GM18520 (cell line): ENCODE measurements around the gene ARFGEF2.
"Not testable (repeated sequence)": the region's sequence is repeated elsewhere in the genome, so short reads cannot be mapped to it uniquely, and the experiment has no call there.

ENCODE experiments used
- ATAC-seq: cut with Tn5 transposase; IDR thresholded peaks from one replicate; pipeline ENCODE4 v1.9.1; 2021; ENCODE audit not compliant: unreplicated experiment

ARFGEF2 gene

GRCh38 chr20:48951041-48951440, 29.5 kb downstream of the ARFGEF2 start:
- no peak for ATAC-seq

DNA sequence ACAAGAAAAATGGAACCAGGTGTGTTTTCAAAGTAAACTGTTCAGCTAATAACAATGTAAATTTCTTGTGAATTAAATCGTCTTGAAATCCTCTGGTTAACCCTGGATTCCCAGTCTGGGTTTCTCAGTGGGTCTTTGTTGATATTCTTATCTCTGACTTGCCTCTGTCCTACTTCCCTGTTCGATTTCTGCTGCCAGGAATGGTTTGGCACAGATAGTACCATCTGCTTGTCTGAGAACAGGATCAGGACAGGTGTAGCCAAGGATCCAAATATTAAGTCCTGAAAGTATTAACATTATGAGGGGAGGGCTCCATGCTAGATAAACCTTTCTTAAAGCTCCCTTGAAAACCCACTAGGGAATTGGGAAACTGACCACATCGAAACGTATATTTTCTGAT, 30.1 kb downstream of the ARFGEF2 start:
- no peak for ATAC-seq

DNA sequence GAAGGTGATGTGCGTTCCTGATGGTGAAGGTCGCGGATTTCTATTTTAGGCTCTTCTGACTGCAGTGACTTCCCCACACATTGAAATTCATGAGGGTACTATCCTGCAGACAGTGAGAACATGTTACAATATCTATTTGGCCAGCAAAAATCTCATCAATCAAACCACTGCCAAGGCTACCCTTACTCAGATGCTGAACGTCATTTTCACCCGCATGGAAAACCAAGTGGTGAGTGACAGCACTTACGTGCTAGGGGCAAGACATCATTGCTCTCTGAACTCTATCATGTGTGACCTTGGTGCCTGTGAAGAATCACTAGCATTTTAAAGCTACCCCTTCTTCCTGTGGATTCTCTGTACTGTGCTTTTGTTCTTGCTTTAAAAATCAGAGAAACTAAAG, 31.1 kb downstream of the ARFGEF2 start:
- no peak for ATAC-seq

- ATAC-seq: no peak
These were observed 32.1 kb downstream of the ARFGEF2 start for GRCh38 chr20:48953653-48954052.

- ATAC-seq: no peak
These were observed 34.5 kb downstream of the ARFGEF2 start for GRCh38 chr20:48956052-48956451.

- ATAC-seq: no peak
These were observed 35.6 kb downstream of the ARFGEF2 start for GRCh38 chr20:48957053-48957481.

GRCh38 chr20:48957533-48957932, 36.0 kb downstream of the ARFGEF2 start:
- no peak for ATAC-seq

DNA sequence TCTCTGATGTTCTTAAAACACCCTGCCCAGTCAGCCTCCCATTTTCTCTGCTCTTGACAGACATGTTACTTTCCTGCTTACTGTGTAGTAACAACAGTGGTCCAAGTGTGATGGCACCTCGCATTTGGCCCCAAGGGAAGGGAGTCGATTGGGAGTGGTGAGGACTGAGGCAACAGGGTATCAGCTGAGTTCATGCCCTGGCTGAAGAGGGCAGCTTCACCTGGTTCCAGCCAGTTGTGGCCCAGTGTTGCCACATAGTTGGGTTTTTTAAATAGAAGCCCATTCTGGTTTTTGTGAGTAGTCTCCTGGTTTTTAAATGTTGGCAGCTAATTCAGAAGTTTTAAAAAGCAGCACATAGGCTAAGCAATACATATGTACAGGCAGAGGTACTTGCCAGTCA, 37.2 kb downstream of the ARFGEF2 start:
- no peak for ATAC-seq

DNA sequence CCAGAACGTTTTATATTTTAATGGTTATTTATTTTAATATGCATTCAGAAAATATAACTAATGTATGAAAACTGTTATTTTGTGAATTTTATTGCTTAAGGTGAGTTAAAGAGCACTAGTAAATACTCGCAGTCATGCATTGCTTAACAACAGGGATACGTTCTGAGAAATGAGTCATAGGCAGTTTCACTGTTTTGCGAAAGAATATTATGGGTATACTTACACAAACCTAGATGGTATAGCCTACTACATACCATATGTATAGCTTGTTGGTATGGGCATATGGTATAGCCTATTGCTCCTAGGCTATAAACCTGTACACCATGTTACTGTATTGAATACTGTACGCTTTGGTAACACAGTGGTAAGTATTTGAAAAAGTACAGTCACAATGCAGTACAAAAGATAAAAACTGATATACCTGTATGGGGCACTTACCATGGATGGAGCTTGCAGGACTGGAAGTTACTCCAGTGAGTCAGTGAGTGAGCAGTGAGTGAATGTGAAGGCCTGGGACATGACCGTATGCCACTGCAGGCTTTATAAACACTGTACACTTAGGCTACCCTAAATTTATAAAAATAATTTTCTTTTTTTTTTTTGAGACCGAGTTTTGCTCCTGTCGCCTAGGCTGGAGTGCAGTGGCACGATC, 38.5 kb downstream of the ARFGEF2 start:
- no peak for ATAC-seq

- ATAC-seq: no peak
These were observed 40.9 kb downstream of the ARFGEF2 start for GRCh38 chr20:48962421-48962820.

DNA sequence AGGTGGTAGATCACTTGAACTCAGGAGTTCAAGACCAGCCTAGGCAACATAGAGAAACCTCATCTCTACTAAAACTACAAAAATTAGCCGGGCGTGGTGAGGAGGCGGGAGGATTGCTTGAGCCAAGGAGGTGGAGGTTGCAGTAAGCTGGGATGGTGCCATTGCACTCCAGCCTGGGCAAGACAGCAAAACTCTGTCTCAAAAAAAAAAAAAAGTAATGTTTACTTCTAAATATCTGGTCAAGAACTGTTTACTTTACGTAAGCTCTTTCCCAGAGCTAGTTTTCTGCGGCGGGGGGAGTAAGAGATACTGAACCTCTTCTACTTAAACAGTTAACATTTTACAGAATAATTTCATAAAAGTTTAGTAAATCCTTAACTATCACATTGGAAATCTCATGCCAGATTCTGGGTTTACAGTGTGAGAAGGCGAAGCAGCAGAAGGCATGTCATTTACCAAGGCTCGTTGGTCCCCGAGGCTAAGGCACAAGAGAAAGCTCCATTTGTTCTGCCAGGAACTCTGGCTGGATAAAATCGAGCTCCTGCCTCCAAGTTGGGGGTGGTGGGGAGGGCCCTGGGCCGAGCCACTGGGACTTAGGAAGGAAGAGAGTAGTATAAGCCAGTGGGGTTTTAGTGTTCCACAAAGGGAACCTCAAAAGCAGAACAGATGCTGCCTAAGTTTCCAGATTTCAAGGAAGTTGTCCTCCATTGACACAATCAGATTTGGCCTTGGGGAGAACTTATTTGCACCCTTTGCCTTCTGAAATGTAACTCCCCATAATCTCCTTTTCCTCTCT, 41.7 kb downstream of the ARFGEF2 start:
- no peak for ATAC-seq

DNA sequence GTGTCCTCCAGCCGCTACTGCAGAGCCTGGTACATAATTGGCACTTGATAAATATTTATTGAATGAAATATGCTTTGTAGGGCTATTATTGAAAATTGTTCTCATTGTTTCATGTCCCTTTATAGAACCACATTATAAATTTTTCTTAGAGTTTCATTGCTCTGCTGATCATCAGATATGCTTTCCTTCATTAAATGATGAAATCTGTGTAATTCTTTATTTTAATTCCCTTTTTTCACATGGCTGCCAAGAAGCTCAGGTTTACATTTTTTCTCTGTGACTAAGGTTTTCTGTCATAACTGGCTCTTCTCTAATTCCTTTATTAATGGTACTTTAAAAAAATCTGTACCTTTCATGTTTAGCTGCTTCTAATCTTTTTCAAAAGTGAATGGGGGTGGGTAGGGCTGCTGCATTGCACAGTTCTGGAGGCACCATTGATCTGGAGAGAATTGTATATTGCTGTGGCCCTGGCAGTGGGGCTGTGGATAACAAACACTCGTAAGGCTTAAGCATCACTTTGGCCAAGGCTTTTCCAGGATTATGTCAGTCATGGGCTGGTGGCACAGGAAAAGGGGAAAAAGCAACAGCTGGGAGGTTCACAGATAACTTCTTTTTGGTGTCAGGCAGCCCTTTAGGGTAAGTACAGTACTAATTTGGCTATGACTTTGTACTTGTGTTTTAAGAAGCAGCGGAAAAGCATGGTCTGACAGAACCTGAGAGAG, 43.8 kb downstream of the ARFGEF2 start:
- ATAC-seq: no peak

DNA sequence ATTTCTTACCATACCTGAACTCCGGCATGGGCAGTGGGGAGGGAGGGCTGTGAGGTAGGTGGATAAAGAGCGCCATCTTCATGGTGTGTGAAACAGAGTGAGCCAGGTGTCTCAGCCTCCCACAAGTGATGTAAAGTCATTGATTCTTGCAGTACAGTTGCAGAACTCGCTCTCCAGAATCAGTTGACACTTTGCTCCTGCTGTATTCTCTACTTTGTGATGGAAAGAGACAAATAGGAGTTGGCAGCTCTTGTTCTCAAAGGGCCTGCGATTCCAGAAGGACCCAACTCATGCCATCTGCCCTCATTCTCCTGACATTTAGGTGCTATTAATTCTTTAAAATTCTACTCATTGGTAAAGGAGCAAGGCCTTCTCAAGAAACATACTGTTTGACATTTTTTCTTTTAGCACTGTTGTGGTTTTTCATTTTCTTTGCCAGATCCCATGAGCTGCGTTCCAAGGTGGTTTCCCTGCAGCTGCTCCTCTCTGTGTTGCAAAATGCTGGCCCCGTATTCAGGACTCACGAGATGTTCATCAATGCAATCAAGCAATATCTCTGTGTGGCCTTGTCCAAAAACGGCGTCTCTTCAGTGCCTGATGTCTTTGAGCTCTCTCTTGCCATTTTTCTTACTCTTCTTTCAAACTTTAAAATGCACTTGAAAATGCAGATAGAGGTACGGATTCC, 49.3 kb downstream of the ARFGEF2 start:
- no peak for ATAC-seq

DNA sequence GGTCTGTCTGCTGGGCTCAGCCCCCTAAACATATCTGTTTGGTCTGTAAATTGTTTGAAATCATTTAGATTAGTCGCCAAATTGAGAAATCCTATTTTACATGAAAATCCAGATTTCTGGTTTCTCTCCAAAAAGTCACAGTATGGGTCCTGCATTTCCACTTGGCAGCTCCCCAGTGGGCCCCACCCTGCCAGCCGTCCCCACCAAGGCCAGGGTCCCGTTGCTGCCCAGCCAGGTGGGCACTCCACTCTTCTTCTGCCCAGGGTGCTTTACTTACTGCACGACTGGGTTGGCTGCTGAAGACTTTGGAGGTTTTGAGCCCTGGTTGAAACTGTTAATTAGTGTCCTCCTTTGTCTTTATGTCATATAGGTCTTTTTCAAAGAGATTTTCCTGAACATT, 50.4 kb downstream of the ARFGEF2 start:
- ATAC-seq: no peak

DNA sequence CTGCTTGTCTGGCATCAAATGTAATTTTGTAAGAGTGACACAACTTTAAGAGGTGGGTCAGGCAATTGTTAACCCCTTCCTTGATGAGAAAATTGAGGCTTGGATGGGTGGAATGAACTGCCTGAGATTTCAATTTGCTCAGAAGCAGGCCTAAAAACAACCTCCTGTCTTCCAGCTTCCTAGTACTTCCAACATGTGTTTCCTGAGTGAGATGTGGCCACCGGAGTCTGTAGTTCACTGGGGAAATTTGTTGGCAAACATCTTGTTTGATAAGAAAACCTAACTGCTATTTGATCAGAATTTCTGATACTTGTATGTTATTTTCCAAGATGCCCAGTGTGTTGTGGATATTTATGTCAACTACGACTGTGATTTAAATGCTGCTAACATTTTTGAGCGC, 51.3 kb downstream of the ARFGEF2 start:
- no peak for ATAC-seq

- ATAC-seq: no peak
These were observed 54.4 kb downstream of the ARFGEF2 start for GRCh38 chr20:48975955-48976354.

DNA sequence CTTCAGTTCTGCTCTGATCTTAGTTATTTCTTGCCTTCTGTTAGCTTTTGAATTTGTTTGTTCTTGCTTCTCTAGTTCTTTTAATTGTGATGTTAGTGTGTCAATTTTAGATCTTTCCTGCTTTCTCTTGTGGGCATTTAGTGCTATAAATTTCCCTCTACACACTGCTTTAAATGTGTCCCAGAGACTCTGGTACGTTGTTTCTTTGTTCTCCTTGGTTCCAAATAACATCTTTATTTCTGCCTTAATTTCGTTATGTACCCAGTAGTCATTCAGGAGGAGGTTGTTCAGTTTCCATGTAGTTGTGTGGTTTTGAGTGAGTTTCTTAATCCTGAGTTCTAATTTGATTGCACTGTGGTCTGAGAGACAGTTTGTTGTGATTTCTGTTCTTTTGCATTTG, 58.5 kb downstream of the ARFGEF2 start:
- not testable (repeated sequence) for ATAC-seq

GRCh38 chr20:48983423-48984400, 62.2 kb downstream of the ARFGEF2 start:
- ATAC-seq: no peak

DNA sequence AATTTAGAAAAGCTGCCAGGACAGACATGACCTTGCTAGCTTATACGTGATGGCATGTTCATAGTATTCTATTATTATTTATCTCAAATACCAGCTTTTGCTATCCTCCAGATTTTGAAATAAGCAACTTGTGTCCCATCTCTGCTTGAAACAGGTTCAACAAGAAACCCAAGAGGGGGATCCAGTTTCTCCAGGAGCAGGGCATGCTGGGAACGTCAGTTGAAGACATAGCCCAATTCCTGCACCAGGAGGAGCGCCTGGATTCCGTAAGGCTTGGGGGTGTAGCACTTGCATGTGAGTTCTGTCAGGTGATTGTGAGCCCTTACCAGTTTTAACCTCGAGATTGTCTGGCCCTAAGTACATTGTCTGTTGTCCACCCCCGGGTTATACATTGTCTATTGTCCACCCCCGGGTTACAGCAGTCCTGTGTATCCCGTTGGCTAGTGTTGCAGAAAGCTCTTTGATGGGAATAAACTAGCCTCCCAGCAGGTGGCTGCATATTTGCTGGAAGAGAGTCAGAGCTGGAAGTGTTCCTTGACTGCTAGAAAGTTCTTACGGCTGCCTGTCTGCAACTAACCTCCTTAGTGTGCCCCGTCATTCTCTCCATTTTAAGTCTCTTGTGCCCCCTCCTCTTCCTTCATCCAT, 63.2 kb downstream of the ARFGEF2 start:
- ATAC-seq: no peak

DNA sequence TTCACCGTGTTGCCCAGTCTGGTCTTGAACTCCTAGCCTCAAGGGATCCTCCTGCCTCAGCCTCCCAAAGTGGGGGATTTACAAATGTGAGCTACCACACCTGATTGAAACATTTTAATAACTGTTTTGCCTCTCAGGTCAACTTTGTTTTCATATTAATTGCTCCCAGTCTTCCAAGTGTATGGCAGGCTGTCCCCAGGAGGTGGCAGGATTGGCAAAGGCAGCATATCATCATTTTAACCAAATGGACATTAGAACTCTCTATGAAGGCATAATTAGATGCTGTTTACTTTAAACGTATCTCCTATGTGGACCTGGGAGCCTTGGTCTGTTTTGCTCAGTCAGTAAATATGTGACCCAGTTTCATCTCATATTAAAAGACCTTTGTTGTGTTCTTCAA, 65.4 kb downstream of the ARFGEF2 start:
- ATAC-seq: no peak
